ENCODE measurements around the gene FSTL5.

Gene FSTL5

DNA sequence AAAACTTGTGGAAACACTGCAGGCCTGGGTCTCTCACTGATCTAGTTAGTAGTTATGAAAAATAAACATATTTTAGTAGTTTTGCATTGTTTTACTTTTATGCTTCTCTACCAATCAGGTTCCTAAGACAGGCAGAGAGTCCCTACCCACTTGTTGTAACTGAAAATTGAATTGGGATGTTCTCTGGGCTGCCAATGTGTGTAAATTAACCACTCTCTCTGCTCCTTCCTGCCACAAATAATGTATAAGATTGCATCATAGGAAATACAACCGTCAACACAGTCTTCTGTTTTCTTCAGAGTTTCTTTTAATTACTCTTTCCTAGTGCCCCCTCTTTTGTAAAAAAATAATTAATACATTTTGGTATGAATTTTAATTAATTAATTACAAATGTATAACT lies 677.3 kb downstream of the FSTL5 start:
- no peaks in the 10 kb centered on the region for H3K9me3 ChIP-seq (replicated peaks; ENCODE audit: low read length)
- H3K9ac ChIP-seq (ENCODE audit: low read depth, low read length) = no peak overlapping the region
- no peaks in the 10 kb centered on the region for H3K4me1 ChIP-seq (ENCODE audit: control insufficient read depth, insufficient read depth, low read length)
- H3K27me3 ChIP-seq (ENCODE audit: control insufficient read depth, insufficient read depth, low read length) = no peaks in the 10 kb centered on the region
- H3K4me2 ChIP-seq (ENCODE audit: low read length) = no peak overlapping the region
- H3K4me3 ChIP-seq (ENCODE audit: low read length) = no peak overlapping the region
- H3K36me3 ChIP-seq (ENCODE audit: insufficient read depth, low read length) = no peaks in the 10 kb centered on the region

- Histone ChIP-seq H3K27me3 (ENCODE audit: control insufficient read depth, insufficient read depth, low read length) (no peaks in the 10 kb centered on the region), H3K9ac (ENCODE audit: low read depth, low read length) (no peak overlapping the region), H3K4me2 (ENCODE audit: low read length) (no peak overlapping the region), H3K4me3 (ENCODE audit: low read length) (no peak overlapping the region), H3K9me3 (replicated peaks; ENCODE audit: low read length) (no peaks in the 10 kb centered on the region), H3K4me1 (ENCODE audit: control insufficient read depth, insufficient read depth, low read length) (no peaks in the 10 kb centered on the region), H3K36me3 (ENCODE audit: insufficient read depth, low read length) (no peaks in the 10 kb centered on the region)
These were observed 697.5 kb downstream of the FSTL5 start for GRCh38 chr4:161466316-161466715.

DNA sequence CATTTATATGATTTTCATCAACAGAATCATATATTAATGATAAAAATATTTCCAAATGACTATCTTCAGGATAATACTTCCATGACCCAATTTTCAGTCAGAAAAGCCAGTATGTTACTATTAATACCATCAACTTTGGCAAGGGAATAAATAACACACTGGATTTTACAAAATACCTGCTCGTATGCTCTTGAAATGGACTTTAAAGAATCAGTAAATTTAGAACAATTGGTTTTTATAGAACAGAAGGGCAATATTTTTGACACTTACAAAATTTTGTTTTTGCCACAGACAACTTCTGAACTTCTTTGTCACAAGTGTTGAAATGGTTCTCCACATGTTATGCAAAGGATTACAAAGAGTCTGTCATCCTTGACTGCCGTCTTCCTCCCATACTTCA lies 700.4 kb downstream of the FSTL5 start:
- Histone ChIP-seq H3K4me1 (ENCODE audit: control insufficient read depth, insufficient read depth, low read length) (no peaks in the 10 kb centered on the region), H3K4me3 (ENCODE audit: low read length) (no peak overlapping the region), H3K36me3 (ENCODE audit: insufficient read depth, low read length) (no peaks in the 10 kb centered on the region), H3K9me3 (replicated peaks; ENCODE audit: low read length) (no peaks in the 10 kb centered on the region), H3K9ac (ENCODE audit: low read depth, low read length) (no peak overlapping the region), H3K27me3 (ENCODE audit: control insufficient read depth, insufficient read depth, low read length) (no peaks in the 10 kb centered on the region), H3K4me2 (ENCODE audit: low read length) (no peak overlapping the region)

- no peak overlapping the region for H3K4me2 ChIP-seq (ENCODE audit: low read length)
- H3K9me3 ChIP-seq (replicated peaks; ENCODE audit: low read length) = no peaks in the 10 kb centered on the region
- no peaks in the 10 kb centered on the region for H3K4me1 ChIP-seq (ENCODE audit: control insufficient read depth, insufficient read depth, low read length)
- H3K36me3 ChIP-seq (ENCODE audit: insufficient read depth, low read length) = no peaks in the 10 kb centered on the region
- H3K9ac ChIP-seq (ENCODE audit: low read depth, low read length) = no peak overlapping the region
- no peak overlapping the region for H3K4me3 ChIP-seq (ENCODE audit: low read length)
- H3K27me3 ChIP-seq (ENCODE audit: control insufficient read depth, insufficient read depth, low read length) = no peaks in the 10 kb centered on the region
These were observed 705.9 kb downstream of the FSTL5 start for GRCh38 chr4:161457906-161458305.

- H3K4me2 ChIP-seq (ENCODE audit: low read length) = no peak overlapping the region
- H3K4me3 ChIP-seq (ENCODE audit: low read length) = no peak overlapping the region
- no peak overlapping the region for H3K9ac ChIP-seq (ENCODE audit: low read depth, low read length)
- no peaks in the 10 kb centered on the region for H3K27me3 ChIP-seq (ENCODE audit: control insufficient read depth, insufficient read depth, low read length)
- H3K4me1 ChIP-seq (ENCODE audit: control insufficient read depth, insufficient read depth, low read length) = no peaks in the 10 kb centered on the region
- no peaks in the 10 kb centered on the region for H3K9me3 ChIP-seq (replicated peaks; ENCODE audit: low read length)
- H3K36me3 ChIP-seq (ENCODE audit: insufficient read depth, low read length) = no peaks in the 10 kb centered on the region
These were observed 706.5 kb downstream of the FSTL5 start for GRCh38 chr4:161457311-161457710.

- no peak overlapping the region for H3K4me3 ChIP-seq (ENCODE audit: low read length)
- H3K9me3 ChIP-seq (replicated peaks; ENCODE audit: low read length) = no peaks in the 10 kb centered on the region
- H3K27me3 ChIP-seq (ENCODE audit: control insufficient read depth, insufficient read depth, low read length) = no peaks in the 10 kb centered on the region
- no peaks in the 10 kb centered on the region for H3K4me1 ChIP-seq (ENCODE audit: control insufficient read depth, insufficient read depth, low read length)
- no peak overlapping the region for H3K9ac ChIP-seq (ENCODE audit: low read depth, low read length)
- no peak overlapping the region for H3K4me2 ChIP-seq (ENCODE audit: low read length)
- no peaks in the 10 kb centered on the region for H3K36me3 ChIP-seq (ENCODE audit: insufficient read depth, low read length)
These were observed 708.9 kb downstream of the FSTL5 start for GRCh38 chr4:161454860-161455259.

DNA sequence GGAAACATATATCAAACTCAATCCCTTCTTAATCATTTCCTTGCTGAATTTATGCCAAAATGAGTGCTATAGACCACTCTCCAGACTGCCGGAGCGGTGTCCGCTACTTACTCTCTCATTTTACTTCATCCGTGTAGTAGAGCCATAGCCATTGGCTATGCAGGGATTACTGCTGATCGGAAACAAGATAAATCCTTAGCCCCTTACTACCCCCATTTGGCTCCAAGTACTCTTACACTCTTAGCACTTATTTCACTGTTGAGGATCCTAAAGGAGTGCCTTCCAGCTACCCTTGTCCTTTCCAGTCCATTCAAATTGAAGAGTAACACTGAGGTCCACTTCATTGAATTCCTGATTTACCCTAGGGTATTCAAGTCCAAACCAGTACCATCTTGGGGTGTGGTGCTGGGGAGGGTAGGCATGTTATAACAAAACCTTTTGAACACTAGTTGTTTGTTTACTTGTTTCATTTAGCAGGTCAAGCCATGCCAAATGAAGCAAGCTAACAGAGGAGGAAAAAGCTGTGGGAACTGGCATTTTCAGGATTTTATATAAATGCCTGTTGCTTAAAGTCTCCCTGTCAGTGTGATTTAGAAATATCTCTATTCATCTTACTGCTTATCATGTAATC lies 715.1 kb downstream of the FSTL5 start:
- Histone ChIP-seq H3K36me3 (ENCODE audit: insufficient read depth, low read length) (no peaks in the 10 kb centered on the region), H3K9ac (ENCODE audit: low read depth, low read length) (no peak overlapping the region), H3K9me3 (replicated peaks; ENCODE audit: low read length) (no peaks in the 10 kb centered on the region), H3K4me3 (ENCODE audit: low read length) (no peak overlapping the region), H3K27me3 (ENCODE audit: control insufficient read depth, insufficient read depth, low read length) (no peaks in the 10 kb centered on the region), H3K4me2 (ENCODE audit: low read length) (no peak overlapping the region), H3K4me1 (ENCODE audit: control insufficient read depth, insufficient read depth, low read length) (no peaks in the 10 kb centered on the region)

- no peaks in the 10 kb centered on the region for H3K27me3 ChIP-seq (ENCODE audit: control insufficient read depth, insufficient read depth, low read length)
- no peaks in the 10 kb centered on the region for H3K4me1 ChIP-seq (ENCODE audit: control insufficient read depth, insufficient read depth, low read length)
- H3K4me2 ChIP-seq (ENCODE audit: low read length) = no peak overlapping the region
- H3K36me3 ChIP-seq (ENCODE audit: insufficient read depth, low read length) = no peaks in the 10 kb centered on the region
- H3K9me3 ChIP-seq (replicated peaks; ENCODE audit: low read length) = no peaks in the 10 kb centered on the region
- no peak overlapping the region for H3K9ac ChIP-seq (ENCODE audit: low read depth, low read length)
- no peak overlapping the region for H3K4me3 ChIP-seq (ENCODE audit: low read length)
These were observed 719.2 kb downstream of the FSTL5 start for GRCh38 chr4:161444626-161445025.

- H3K36me3 ChIP-seq (ENCODE audit: insufficient read depth, low read length) = no peaks in the 10 kb centered on the region
- no peaks in the 10 kb centered on the region for H3K27me3 ChIP-seq (ENCODE audit: control insufficient read depth, insufficient read depth, low read length)
These were observed 720.9 kb downstream of the FSTL5 start for GRCh38 chr4:161442921-161443320.

DNA sequence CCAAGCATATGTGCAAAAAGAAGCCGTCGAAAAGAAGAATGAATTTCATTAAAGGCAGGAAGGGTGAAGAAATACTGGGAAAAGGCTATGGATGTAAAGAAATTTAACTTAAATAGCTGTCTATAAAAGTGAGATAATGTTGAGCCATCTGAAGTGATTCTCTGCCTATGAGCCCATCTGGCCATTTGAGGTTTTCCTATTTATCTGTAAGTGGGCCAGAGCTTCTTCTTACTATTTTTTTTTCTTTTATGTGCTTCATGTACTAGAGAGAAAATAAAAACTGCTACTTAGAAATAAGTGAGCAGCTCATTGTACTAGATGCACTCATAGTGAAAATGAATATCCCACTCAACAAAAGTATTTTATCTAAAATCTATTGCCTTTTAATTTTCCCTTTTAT lies 725.7 kb downstream of the FSTL5 start:
- H3K9me3 ChIP-seq (replicated peaks; ENCODE audit: low read length) = no peaks in the 10 kb centered on the region
- H3K36me3 ChIP-seq (ENCODE audit: insufficient read depth, low read length) = no peaks in the 10 kb centered on the region
- no peak overlapping the region for H3K4me2 ChIP-seq (ENCODE audit: low read length)
- no peaks in the 10 kb centered on the region for H3K27me3 ChIP-seq (ENCODE audit: control insufficient read depth, insufficient read depth, low read length)
- no peaks in the 10 kb centered on the region for H3K4me1 ChIP-seq (ENCODE audit: control insufficient read depth, insufficient read depth, low read length)
- no peak overlapping the region for H3K4me3 ChIP-seq (ENCODE audit: low read length)
- no peak overlapping the region for H3K9ac ChIP-seq (ENCODE audit: low read depth, low read length)

More at GRCh38 chr4:161442921-161443320, 720.9 kb downstream of the FSTL5 start:
- Histone ChIP-seq H3K4me3 (ENCODE audit: low read length) (no peak overlapping the region), H3K4me2 (ENCODE audit: low read length) (no peak overlapping the region), H3K9me3 (replicated peaks; ENCODE audit: low read length) (no peaks in the 10 kb centered on the region), H3K4me1 (ENCODE audit: control insufficient read depth, insufficient read depth, low read length) (no peaks in the 10 kb centered on the region), H3K9ac (ENCODE audit: low read depth, low read length) (no peak overlapping the region)

- Histone ChIP-seq H3K36me3 (ENCODE audit: insufficient read depth, low read length) (no peaks in the 10 kb centered on the region), H3K27me3 (ENCODE audit: control insufficient read depth, insufficient read depth, low read length) (no peaks in the 10 kb centered on the region), H3K4me3 (ENCODE audit: low read length) (no peak overlapping the region), H3K9ac (ENCODE audit: low read depth, low read length) (no peak overlapping the region), H3K4me1 (ENCODE audit: control insufficient read depth, insufficient read depth, low read length) (no peaks in the 10 kb centered on the region), H3K9me3 (replicated peaks; ENCODE audit: low read length) (no peaks in the 10 kb centered on the region), H3K4me2 (ENCODE audit: low read length) (no peak overlapping the region)
These were observed 735.4 kb downstream of the FSTL5 start for GRCh38 chr4:161428180-161428965.

DNA sequence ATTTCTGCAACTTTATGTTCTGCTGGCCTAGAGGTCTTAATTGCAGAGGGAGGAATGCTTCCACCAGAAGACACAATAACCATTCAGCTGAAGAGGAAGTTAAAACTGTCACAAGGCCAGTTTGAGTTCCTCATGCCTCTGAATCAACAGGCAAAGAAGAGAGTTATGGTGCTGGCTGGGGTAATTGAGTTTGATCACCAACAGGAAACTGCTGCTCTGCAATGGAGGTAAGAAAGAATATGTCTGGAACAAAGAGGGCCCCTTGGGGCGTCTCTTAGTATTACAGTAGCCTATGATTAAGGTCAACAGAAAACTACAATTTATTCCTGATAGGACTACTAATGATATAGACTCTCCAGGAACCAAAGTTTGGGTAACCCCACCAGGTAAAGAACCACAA lies 744.0 kb downstream of the FSTL5 start:
- Histone ChIP-seq H3K9me3 (replicated peaks; ENCODE audit: low read length) (no peaks in the 10 kb centered on the region), H3K4me3 (ENCODE audit: low read length) (no peak overlapping the region), H3K4me2 (ENCODE audit: low read length) (no peak overlapping the region), H3K4me1 (ENCODE audit: control insufficient read depth, insufficient read depth, low read length) (no peaks in the 10 kb centered on the region), H3K9ac (ENCODE audit: low read depth, low read length) (no peak overlapping the region), H3K36me3 (ENCODE audit: insufficient read depth, low read length) (no peaks in the 10 kb centered on the region), H3K27me3 (ENCODE audit: control insufficient read depth, insufficient read depth, low read length) (no peaks in the 10 kb centered on the region)
